NCI-H2081 treated with DMSO at 0.1 percent for 48 hours (cell line): ENCODE data around the gene TUBB1.
A peak's percentile ranks its signal among the peaks of the same experiment; 100 is the strongest.

Experiments
- DNase-seq: peaks from one replicate; lab custom pipeline; 2025; lab: John Stamatoyannopoulos, UW

TUBB1 gene

DNA sequence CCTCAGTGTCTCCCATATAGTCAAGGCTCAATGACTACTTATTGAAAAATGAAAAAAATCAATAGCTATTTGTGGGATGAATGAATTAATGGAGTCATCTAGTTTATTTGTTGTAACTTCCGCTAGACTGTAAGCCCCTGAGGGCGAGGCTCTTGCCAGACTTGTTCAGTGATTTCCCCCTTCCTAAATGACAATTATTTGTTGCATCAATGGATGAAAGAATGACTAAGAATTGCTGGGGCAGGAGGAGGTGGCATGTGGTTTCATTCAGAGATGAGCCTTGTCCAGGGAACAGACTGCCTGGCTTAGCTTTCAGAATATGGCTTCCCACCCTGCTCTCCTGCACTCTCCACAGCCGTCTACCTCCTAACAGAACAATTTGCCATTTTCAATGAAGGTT is 24.5 kb downstream of the TUBB1 start:
- no peak for DNase-seq

DNA sequence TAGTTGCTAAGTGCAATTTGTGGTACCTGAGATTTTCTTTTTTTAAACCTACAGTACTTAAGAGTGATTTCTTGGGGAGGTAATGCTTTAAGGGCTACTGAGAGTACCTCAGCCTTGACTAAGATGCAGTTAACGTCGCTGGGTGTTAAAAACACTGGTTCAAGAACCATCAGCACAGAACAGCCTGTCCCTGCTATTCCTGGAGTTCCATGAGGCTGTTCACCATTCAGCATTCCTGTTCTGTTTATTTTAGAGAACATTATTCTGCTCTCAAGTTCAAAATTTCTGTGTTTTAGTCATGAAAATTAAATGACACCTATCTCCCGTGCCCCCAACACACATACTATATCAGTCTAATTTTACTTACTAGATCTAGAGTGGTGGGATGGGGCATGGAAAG is 25.1 kb downstream of the TUBB1 start:
- DNase-seq = no peak

DNA sequence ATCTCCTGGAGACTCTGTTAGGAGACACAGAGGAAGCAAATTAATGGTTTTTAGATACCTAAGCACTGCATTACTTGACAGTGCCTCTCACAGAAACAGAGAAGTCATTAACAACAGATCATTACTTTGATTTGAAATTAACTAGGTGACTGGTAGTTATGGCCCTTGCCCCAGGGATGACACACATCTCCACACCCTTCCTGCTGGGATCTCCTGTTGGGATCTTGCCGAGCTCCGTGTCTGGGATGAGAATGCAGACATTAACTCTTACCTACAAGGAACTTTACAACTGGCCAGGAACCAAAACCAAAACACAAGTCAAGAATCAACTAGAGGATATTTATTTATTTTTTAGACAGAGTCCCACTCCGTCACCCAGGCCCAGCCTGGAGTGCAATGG is 25.6 kb downstream of the TUBB1 start:
- no peak for DNase-seq

DNA sequence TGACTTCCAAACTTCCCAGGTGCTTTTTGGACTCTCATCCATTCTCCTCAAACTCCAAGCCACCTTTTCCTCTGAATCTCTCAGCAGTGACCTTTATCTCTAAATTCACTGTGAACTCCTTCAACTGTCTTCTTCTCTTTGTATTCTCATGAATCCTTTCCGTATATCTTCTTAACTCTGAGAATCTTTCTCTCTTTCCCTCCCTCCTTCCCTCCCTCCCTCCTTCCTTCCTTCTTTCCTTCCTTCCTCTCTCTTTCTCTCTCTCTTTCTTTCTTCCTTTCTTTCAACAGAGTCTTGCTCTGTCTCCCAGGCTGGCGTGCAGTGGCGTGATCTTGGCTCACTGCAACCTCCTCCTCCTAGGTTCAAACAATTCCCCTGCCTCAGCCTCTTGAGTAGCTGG is 27.6 kb downstream of the TUBB1 start:
- DNase-seq = no peak

DNA sequence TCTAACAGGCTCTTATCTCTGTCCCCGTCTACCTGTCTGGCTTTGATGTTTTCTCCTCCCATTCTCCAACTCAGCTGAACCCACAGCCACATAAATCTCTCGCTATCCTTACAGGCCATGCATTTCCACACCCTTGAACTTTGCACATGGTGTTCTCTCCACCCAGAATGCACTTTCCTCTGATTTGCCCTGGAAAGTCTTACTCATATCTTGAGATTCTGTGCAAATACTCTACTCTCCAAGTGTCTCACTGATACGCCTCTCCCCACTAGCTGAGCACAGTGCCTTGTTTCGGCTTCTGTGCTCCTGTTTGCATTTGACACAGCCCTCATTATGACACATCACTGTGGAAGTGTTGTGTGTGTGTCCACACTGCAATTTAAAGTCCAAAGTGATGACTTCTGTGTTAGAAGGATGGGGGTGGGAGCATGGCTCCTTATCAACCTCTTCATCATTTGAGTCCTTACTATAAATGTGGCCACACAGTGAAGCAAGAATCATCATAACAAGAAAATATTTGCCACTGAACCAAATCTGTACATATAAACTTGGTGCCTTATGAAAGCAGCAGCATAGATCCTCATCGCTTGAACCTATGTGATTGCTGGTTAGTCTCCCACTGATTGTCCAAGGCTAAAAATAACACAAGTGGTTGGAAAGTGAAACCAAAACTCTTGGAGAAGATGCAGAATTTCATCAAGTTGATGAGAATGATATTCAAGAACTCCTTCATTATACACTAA is 28.9 kb downstream of the TUBB1 start:
- no peak for DNase-seq

DNA sequence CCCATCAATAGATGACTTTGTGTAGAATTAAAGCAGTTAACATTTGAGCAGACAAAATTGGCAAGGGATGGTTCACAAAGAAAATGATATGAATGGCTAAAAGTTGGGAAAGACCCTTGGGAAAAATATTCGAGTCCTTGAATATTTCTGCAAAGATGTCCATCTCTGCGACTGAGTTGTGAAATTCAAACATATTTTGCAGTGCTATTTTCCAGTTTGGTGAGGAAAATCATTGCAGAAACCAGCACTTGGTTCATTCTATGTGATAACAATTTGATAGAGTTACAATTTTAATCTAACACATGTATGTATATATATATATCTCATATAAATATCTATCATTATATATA is 29.4 kb downstream of the TUBB1 start:
- DNase-seq = no peak

DNA sequence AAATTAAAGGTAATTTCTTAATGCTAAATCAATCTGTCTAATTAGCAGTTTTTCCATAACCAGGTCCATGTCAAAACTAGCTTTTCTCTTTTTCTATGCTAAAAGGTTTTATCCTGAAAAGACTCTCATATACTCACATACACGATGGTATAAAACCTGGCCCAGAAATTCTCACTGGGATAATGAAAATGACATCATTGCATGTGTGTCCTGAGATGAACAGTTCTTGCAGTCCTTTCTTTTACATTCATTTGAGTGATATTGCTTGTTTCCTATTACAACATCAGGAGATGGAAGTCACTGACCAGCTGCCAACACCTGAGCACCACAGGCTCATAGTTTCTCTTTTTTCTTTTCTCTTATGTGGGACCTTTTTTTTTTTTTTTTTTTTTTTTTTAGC is 31.2 kb downstream of the TUBB1 start:
- DNase-seq = no peak

DNA sequence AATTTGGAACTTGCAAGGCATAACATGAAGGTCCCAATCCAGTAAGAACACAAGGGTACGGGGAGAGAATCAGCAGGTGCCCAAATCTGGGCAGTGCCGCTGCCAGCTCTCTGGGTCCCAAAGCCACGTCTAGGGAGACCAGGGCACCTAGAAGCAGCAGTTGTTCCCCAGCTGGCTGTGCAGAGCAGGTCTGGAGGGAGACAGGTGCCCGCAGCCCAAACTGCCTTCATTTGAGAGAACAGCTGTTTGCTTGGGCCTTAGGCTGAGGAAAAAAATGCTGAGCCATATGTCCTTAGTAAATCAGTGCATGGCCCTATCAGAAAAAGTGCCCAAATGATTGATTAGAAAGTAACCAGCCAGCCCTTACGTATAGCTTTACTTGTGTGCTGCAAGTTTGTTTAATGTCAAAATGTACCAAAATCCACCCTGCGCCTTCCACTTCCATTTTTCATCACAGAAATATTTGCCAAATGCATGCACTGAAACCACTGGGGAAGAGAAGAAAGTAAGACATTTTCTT is 32.5 kb downstream of the TUBB1 start:
- DNase-seq = no peak

DNA sequence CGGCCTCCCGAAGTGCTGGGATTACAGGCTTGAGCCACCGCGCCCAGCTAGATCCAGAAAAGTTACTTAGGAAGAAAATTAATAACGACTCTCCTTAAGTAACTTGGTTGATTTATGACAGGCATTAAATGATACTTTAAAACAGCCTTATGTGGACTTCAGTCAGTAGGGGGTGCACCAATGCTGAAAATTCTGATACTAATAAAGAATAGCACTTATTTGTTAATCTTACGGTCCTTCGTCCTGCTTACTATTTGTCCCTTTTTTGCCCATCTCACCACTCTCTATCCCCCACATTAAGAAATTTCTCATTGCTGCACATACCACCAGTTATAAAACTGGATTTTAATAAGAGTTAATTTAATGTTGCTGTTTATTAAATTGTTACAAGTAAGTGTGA is 36.1 kb downstream of the TUBB1 start:
- DNase-seq = no peak

DNA sequence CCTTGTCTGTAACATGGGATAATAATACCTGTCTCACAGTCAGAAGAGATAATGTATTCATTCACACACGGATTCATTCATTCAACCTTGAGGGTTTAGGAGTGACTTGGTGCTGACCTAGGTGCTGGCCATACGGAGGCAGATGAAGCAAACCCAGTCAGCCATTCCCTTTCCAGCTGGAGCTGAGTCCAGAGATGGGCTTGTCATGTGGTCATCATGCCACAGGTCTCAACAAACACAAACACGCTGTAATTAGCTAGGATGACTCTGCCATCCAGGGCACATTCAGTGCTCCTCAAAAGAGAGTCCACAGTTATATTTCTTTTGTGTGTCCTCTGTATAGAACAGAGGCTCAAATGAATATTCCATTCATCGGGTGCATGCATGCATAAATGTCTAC is 42.9 kb downstream of the TUBB1 start:
- no peak for DNase-seq

DNA sequence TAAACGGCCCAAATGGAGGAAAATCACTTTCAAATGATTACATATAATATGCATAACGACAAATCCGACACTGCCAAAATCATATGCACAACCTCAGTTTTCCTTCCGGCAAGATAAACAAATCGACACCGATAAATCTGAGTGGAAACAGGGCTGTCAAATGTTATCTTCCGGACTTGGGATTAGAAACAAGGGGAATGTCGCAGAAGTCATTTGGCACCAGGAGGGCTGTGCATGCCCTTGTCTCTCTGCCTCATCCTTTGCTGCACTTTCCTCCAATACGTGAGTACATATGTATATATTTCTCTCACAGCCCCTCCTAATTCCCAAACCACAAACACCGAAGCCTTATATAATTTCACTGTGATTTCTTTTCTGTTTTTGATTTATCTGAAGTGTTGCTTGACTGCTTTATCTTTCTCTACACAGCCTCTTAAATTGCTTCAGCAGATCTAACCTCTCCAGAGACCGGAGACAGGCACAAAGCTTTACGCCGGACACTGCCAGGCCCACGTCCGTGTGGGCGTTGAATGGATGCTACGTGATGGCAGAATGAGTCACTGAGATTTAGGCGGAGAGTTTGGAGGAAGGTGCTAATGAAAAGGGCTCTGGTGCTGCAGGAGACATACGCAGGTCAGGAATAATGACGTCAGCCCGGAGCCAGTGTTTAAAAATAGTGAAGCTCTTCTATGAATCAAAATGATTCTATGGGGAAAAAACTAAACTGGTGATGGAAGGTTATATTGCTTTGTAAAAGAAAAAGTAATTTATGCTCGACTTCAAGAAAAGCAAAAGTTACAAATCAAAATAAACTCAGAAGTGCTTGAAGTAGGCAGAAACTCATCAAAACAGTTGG is 44.4 kb downstream of the TUBB1 start:
- no peak for DNase-seq

DNA sequence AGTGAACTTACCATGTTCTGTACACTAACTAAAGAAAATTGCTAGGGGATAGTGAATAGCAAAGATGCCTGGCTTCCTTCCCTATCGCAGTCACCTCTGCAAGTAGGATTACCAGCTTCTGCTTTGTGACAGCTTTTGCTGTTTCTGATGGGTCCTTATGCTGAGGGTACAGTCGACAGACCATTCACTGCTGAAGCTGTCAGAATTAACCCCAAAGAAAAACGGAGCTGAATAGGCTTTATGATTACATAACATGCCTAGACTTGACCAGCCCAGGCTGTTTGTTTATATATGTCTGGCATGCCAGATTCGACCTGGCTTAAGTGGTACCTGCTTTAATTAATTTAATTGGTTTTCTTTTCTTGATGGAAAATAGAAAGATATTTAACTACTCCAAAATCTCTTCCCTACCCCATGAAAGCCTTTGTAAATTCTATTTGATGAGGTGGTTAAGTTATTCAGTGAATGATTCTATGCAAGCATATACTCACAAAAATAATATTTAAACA is 45.0 kb downstream of the TUBB1 start:
- peak; percentile 39 for DNase-seq

DNA sequence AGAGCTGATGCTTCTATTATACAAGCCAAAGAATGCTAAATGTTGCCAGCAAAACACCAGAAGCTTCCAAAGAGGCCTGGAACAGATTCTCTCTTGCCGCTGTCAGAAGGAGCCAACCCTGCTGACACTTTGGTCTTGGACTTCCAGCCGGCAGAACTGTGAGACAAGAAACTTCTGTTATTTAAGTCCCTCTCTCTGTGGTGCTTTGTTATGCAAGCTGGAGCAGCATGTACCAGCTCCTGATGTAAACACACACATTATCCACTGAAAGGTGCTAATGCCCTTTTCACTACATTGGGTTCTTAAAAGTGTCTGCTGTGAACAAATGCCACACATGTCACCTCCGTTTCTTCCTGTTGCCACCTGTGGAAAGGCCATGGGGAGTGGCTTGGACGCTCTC is 49.3 kb downstream of the TUBB1 start:
- no peak for DNase-seq

DNA sequence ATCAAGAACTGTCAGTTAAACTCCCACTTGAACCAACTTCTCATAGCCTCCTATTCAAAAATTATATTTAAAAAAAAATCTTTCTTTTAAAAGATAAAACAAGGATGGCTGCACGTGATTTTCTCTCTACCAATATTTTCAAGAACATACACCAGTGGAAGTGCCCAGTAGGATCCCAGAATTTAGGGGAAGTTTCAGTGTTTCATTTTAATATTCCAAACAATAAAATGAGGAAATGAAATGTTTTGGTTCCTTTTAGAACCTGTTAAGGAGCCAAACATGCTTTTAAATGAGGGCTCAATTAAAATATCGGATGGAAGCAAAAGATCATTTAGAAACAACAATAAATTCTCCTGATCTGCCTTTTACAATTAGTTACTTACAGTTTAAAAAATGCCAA is 49.8 kb downstream of the TUBB1 start:
- no peak for DNase-seq

DNA sequence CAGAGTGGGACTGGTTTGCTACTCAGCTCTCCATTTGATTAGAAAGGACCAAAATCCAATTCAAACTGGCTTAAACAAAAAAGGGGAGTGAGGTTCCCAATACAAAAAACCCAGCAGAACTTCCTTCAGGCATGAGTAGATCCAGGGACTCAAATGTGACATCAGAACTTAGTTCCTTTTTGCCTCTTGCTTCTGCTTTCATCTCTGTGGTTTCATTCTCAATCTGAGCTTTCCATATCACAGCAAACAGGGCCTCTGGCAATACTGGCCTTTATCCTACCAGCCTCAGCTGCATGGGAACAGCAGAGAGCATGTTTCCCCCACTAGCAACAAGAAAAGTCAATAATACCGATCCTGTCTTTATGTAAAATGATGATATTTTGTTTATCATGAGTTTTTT is 52.0 kb downstream of the TUBB1 start:
- DNase-seq = no peak

DNA sequence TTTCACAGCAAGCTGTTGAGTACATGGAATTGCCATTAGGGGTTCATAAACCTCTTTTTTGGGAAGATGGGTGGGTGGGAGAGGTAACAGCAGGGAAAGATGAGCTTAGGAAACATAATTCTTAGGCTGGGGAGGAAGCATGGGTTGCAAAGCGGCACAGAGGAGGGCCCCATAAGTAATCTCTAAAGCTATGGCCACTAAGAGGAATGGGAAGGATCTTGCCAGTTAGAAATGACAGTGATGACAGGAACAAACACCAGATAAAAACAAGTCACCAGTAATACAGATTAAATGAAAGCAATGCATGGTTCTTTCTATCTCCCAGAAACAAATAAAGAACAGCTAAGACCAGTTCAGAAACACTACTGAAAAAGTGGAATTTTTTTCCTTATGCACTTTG is 54.4 kb downstream of the TUBB1 start:
- no peak for DNase-seq

DNA sequence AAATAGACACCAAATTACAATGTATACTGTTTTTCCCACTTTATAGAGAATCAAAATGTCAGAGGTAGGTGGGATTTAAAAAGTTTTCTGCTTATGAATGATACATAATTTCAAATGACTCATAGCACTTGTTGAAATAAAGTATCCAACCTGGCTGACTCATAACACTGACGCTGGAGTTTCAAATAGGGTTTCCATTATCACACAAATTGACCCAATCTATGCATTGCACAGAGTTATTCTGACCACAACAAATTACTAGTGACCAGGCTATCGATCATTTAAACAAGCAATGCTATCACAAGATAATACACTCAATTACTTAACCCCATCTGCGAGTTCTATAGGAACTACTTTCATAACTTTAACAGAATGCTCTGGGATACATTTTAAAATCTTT is 55.2 kb downstream of the TUBB1 start:
- no peak for DNase-seq

DNA sequence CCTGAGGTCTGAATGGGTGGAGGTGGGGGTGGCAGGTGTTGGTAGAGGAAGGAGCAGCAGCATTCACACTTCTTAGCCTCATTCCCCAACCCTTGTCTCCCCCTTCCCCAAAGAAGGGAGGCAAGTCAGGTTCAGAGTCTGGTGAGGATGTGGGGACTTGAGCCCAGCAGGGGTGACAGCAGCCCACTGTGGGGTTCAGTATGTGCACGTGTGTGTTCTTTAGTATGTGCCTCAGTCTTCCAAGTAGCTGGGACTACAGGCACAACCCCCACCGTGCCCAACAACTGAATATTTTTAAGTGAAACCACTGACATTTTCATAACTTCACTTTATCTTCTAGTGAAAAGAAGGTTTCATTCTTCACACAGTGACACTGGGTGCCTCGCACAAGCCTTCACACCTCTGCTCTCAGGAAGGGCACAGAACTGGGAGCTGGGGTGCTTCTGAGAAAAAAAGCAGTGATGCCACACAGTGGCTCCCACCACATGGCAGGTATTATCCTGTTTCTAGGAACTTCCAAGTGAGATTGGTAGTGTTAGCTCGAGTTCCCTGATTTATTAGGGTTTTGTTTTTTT is 56.8 kb downstream of the TUBB1 start:
- no peak for DNase-seq
